Measurements from ENCODE around the gene IL2RA. TPM values are rescaled to one million over a fixed set of nuclear protein-coding genes. Genes with fewer than 3 reads are reported as not detected.
A peak's percentile ranks its signal among the peaks of the same experiment; 100 is the strongest.

IL2RA gene
- total and polyA plus RNA-seq, 9 of the 15 experiments (the other 6 are each of a cell fraction or from before 2014, with no cell fraction given): 0.95 TPM; not detected in 8

GRCh38 chr10:6002809-6003510 is 59.2 kb downstream of the IL2RA start:
- Histone ChIP-seq H3K4me2 (ENCODE audit: insufficient read depth, low read length) (no peak overlapping the region), H3K9me1 (ENCODE audit: control insufficient read depth, insufficient read depth, low read length) (no peaks in the 10 kb centered on the region), H2AFZ (ENCODE audit: low read depth, low read length) (no peak overlapping the region), H3K9ac (ENCODE audit: insufficient read depth in 1 of 2, low read depth in 2 of 2, low read length in 2 of 2) (no peak overlapping the region), H3K79me2 (ENCODE audit: control insufficient read depth, insufficient read depth, low read length) (no peaks in the 10 kb centered on the region), H3K27me3 (ENCODE audit: control insufficient read depth in 2 of 2, insufficient read depth in 2 of 2, low read length in 2 of 2) (peaks cover 17 to 24% of the 10 kb centered on the region in 2 experiments), H3K27ac (ENCODE audit: extremely low read depth, low read depth, low read length) (no peak overlapping the region), H3K36me3 (ENCODE audit: control insufficient read depth, insufficient read depth, low read length) (no peaks in the 10 kb centered on the region), H4K20me1 (replicated peaks; ENCODE audit: control insufficient read depth, insufficient read depth, low read length) (no peaks in the 10 kb centered on the region), H3K4me1 (replicated peaks in 1 of 2; ENCODE audit: control insufficient read depth in 2 of 2, insufficient read depth in 2 of 2, low read length in 2 of 2) (peaks cover 0 to 4% of the 10 kb centered on the region in 2 experiments; a peak in 4 of 5 replicates), H3K4me3 (no peak overlapping the region), H3K9me3 (replicated peaks; ENCODE audit: control insufficient read depth, insufficient read depth, low read depth, low read length) (no peaks in the 10 kb centered on the region)
- BruUV-seq (replicated peaks): no TSS peak
- intact Hi-C loops (cut with micrococcal nuclease) (no loop called here), in situ Hi-C loops (cut with MboI) (no loop called here)
- no peak for FAIRE-seq
- DNase-seq (ENCODE audit: extremely low read depth in 1 of 4, low spot score in 3 of 4): no peak
- 11% methylated on average over 12 of the region's 12 CpGs for WGBS (ENCODE audit: insufficient coverage, low coverage, missing lambda C conversion rate)
- POLR2A ChIA-PET: no interaction called here
- ATAC-seq: no peak
- CTCF ChIA-PET (ENCODE audit: low intra/inter-chr PET ratio): interaction anchor here (0.6 kb wide), 1 partner anchor 24 kb away, joined by 4 read pairs; no protein-coding TSS in a partner anchor
- no peak for TF ChIP-seq SOX6 (IDR thresholded peaks at IDR 0.05)
- peak; percentile 26; the same call in 1 of the 2 replicates for TF ChIP-seq CEBPB (tag; IDR thresholded peaks at IDR 0.05)

- peak; percentile 22; the same call in 2 of the 3 replicates for ATAC-seq
- Histone ChIP-seq H4K20me1 (replicated peaks; ENCODE audit: control insufficient read depth, insufficient read depth, low read length) (no peaks in the 10 kb centered on the region), H3K27ac (ENCODE audit: extremely low read depth, low read depth, low read length) (no peak overlapping the region), H3K9me1 (ENCODE audit: control insufficient read depth, insufficient read depth, low read length) (no peaks in the 10 kb centered on the region), H3K4me2 (ENCODE audit: insufficient read depth, low read length) (no peak overlapping the region), H3K9me3 (replicated peaks; ENCODE audit: control insufficient read depth, insufficient read depth, low read depth, low read length) (no peaks in the 10 kb centered on the region), H3K27me3 (ENCODE audit: control insufficient read depth in 2 of 2, insufficient read depth in 2 of 2, low read length in 2 of 2) (peaks cover 12 to 24% of the 10 kb centered on the region in 2 experiments), H3K79me2 (ENCODE audit: control insufficient read depth, insufficient read depth, low read length) (no peaks in the 10 kb centered on the region), H3K4me3 (no peak overlapping the region), H3K9ac (ENCODE audit: insufficient read depth in 1 of 2, low read depth in 2 of 2, low read length in 2 of 2) (no peak overlapping the region; a peak in 1 of 4 replicates), H2AFZ (ENCODE audit: low read depth, low read length) (peak overlapping the region; percentile 49), H3K36me3 (ENCODE audit: control insufficient read depth, insufficient read depth, low read length) (no peaks in the 10 kb centered on the region), H3K4me1 (replicated peaks in 1 of 2; ENCODE audit: control insufficient read depth in 2 of 2, insufficient read depth in 2 of 2, low read length in 2 of 2) (peaks cover 0 to 4% of the 10 kb centered on the region in 2 experiments; a peak in 4 of 5 replicates)
- in situ Hi-C loops (cut with MboI) (no loop called here), intact Hi-C loops (cut with micrococcal nuclease) (no loop called here)
- ChIA-PET POLR2A (no interaction called here), CTCF (ENCODE audit: low intra/inter-chr PET ratio) (no interaction called here)
- no TSS peak for BruUV-seq (replicated peaks)
- 7% methylated on average over 19 of the region's 20 CpGs for WGBS (ENCODE audit: insufficient coverage, low coverage, missing lambda C conversion rate)
- FAIRE-seq: no peak
- no peak for DNase-seq (ENCODE audit: extremely low read depth in 1 of 4, low spot score in 3 of 4)
- TF ChIP-seq, protein P1, sequence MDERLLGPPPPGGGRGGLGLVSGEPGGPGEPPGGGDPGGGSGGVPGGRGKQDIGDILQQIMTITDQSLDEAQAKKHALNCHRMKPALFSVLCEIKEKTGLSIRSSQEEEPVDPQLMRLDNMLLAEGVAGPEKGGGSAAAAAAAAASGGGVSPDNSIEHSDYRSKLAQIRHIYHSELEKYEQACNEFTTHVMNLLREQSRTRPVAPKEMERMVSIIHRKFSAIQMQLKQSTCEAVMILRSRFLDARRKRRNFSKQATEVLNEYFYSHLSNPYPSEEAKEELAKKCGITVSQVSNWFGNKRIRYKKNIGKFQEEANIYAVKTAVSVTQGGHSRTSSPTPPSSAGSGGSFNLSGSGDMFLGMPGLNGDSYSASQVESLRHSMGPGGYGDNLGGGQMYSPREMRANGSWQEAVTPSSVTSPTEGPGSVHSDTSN (CRISPR knock-in tag; IDR thresholded peaks at IDR 0.05; ENCODE audit: low read depth): no peak
- TF ChIP-seq, protein P1 (tag; conservative IDR thresholded peaks at IDR 0.05; ENCODE audit: low read depth): no peak
- TF ChIP-seq KDM1A (IDR thresholded peaks at IDR 0.05): no peak
- TF ChIP-seq FOS (IDR thresholded peaks at IDR 0.05; ENCODE audit: extremely low read depth, insufficient read length): no peak
- no peak for TF ChIP-seq ZNF717 (CRISPR knock-in tag; IDR thresholded peaks at IDR 0.05)
- TF ChIP-seq ZNF253 (CRISPR knock-in tag; conservative IDR thresholded peaks at IDR 0.05): no peak
- TF ChIP-seq ZZZ3 (IDR thresholded peaks at IDR 0.05): no peak
- TF ChIP-seq ADNP (tag; IDR thresholded peaks at IDR 0.05): no peak
- TF ChIP-seq ZNF282 (CRISPR knock-in tag; IDR thresholded peaks at IDR 0.05): no peak
- no peak for TF ChIP-seq ATF4 (CRISPR knock-in tag; IDR thresholded peaks at IDR 0.05)
These were observed 62.6 kb downstream of the IL2RA start for GRCh38 chr10:5999440-6000165.
